Measurements from ENCODE around the gene LRRC49. TPM values are rescaled to one million over a fixed set of nuclear protein-coding genes. Genes with fewer than 3 reads are reported as not detected.
A peak's percentile ranks its signal among the peaks of the same experiment; 100 is the strongest.

LRRC49 gene
- total RNA-seq, 1 donor from 2014 or later: 23.1 TPM

GRCh38 chr15:71092056-71092600 is 199.5 kb downstream of the LRRC49 start:
- no peak for TF ChIP-seq CTCF (IDR thresholded peaks at IDR 0.05)
- Histone ChIP-seq H3K27ac (no peak overlapping the region), H3K9me3 (no peaks in the 10 kb centered on the region), H3K4me1 (peaks cover 4 to 7% of the 10 kb centered on the region in 2 donors), H3K27me3 (no peaks in the 10 kb centered on the region), H3K4me3 (no peak overlapping the region), H3K36me3 (no peaks in the 10 kb centered on the region)
- intact Hi-C loops (cut with DNase I): no loop called here
- DNase-seq (ENCODE audit: low spot score in 2 of 2): no peak

GRCh38 chr15:71093054-71094024 is 200.7 kb downstream of the LRRC49 start:
- Histone ChIP-seq H3K36me3 (no peaks in the 10 kb centered on the region), H3K4me3 (no peak overlapping the region), H3K9me3 (no peaks in the 10 kb centered on the region), H3K4me1 (peaks cover 4 to 7% of the 10 kb centered on the region in 2 donors), H3K27ac (no peak overlapping the region), H3K27me3 (no peaks in the 10 kb centered on the region)
- no peak for TF ChIP-seq CTCF (IDR thresholded peaks at IDR 0.05)
- no peak for DNase-seq (ENCODE audit: low spot score in 2 of 2)
- intact Hi-C loops (cut with DNase I): no loop called here

- Histone ChIP-seq H3K27me3 (no peaks in the 10 kb centered on the region), H3K4me3 (no peak overlapping the region), H3K4me1 (peaks cover 4 to 7% of the 10 kb centered on the region in 2 donors), H3K27ac (no peak overlapping the region), H3K9me3 (no peaks in the 10 kb centered on the region), H3K36me3 (no peaks in the 10 kb centered on the region)
- intact Hi-C loops (cut with DNase I): no loop called here
- no peak for DNase-seq (ENCODE audit: low spot score in 2 of 2)
- no peak for TF ChIP-seq CTCF (IDR thresholded peaks at IDR 0.05)
Observed at GRCh38 chr15:71094137-71094536, 201.5 kb downstream of the LRRC49 start.

GRCh38 chr15:71096676-71097075 is 204.1 kb downstream of the LRRC49 start:
- Histone ChIP-seq H3K27me3 (no peaks in the 10 kb centered on the region), H3K4me1 (peaks cover 4 to 7% of the 10 kb centered on the region in 2 donors), H3K27ac (peak overlapping the region in 1 of 2 donors; percentile 10), H3K36me3 (no peaks in the 10 kb centered on the region), H3K4me3 (no peak overlapping the region), H3K9me3 (no peaks in the 10 kb centered on the region)
- no peak for DNase-seq (ENCODE audit: low spot score in 2 of 2)
- intact Hi-C loops (cut with DNase I): no loop called here
- TF ChIP-seq CTCF (IDR thresholded peaks at IDR 0.05): no peak

- H3K4me3 ChIP-seq: no peak overlapping the region
- no peaks in the 10 kb centered on the region for H3K27me3 ChIP-seq
- H3K27ac ChIP-seq: no peak overlapping the region
- TF ChIP-seq CTCF (IDR thresholded peaks at IDR 0.05): no peak
- no peak for DNase-seq (ENCODE audit: low spot score in 2 of 2)
- peaks cover 4 to 7% of the 10 kb centered on the region in 2 donors for H3K4me1 ChIP-seq
- intact Hi-C loops (cut with DNase I): no loop called here
- no peaks in the 10 kb centered on the region for H3K9me3 ChIP-seq
- H3K36me3 ChIP-seq: no peaks in the 10 kb centered on the region
Observed at GRCh38 chr15:71097890-71098289, 205.3 kb downstream of the LRRC49 start.

All from ascending aorta (tissue), 2 donors.